ENCODE data around the gene CCDC33.

GRCh38 chr15:74262151-74262550, 26.0 kb downstream of the CCDC33 start:
- TF ChIP-seq TCF12 (IDR thresholded peaks at IDR 0.05; ENCODE audit: low read depth): no peak
- no peak for TF ChIP-seq REST (IDR thresholded peaks at IDR 0.05; ENCODE audit: low read depth)
- TF ChIP-seq TAF1 (IDR thresholded peaks at IDR 0.05; ENCODE audit: low read depth): no peak
